ENCODE data around the gene PIK3IP1.

- TF ChIP-seq CTCF (IDR thresholded peaks at IDR 0.05): no peak
- TF ChIP-seq EZH2 (IDR thresholded peaks at IDR 0.05): no peak
- TF ChIP-seq EZH2phosphoT487 (IDR thresholded peaks at IDR 0.05): no peak
Measured at GRCh38 chr22:31239771-31240370, 52.4 kb downstream of the PIK3IP1 start.
